Loucy (cell line): ENCODE data around the gene ADAMTSL2.

Experiments
- H2AFZ ChIP-seq: fragments of 200-600 bp; sonication (generic); 2 replicates; pipeline ENCODE4 v1.6.0; 2016; ENCODE audit warnings: antibody characterized with exemption, mild to moderate bottlenecking, low read length, moderate library complexity
- H3F3A ChIP-seq: fragments of 200-600 bp; 2 replicates; pipeline ENCODE4 v1.6.0; 2016; ENCODE audit warnings: antibody characterized with exemption, low read depth, mild to moderate bottlenecking
- H3K27me3 ChIP-seq: fragments of 200-600 bp; sonication (generic); 2 replicates; pipeline ENCODE4 v1.6.1; 2014; ENCODE audit warnings: low read length, mild to moderate bottlenecking; ENCODE audit not compliant: insufficient read depth, poor library complexity, severe bottlenecking
- H3K36me3 ChIP-seq: fragments of 200-600 bp; sonication (generic); 2 replicates; pipeline ENCODE4 v1.6.1; 2016; ENCODE audit warnings: low read length; ENCODE audit not compliant: insufficient read depth
- H3K4me1 ChIP-seq: fragments of 200-600 bp; sonication (generic); 2 replicates; pipeline ENCODE4 v1.5.1; 2014; ENCODE audit warnings: low read length, mild to moderate bottlenecking; ENCODE audit not compliant: insufficient read depth, poor library complexity, severe bottlenecking
- H3K4me2 ChIP-seq: fragments of 200-600 bp; sonication (generic); 2 replicates; pipeline ENCODE4 v1.6.0; 2014; ENCODE audit warnings: antibody characterized with exemption, low read length, low read depth, mild to moderate bottlenecking; ENCODE audit not compliant: poor library complexity, severe bottlenecking
- H3K4me3 ChIP-seq: fragments of 200-600 bp; sonication (generic); 2 replicates; pipeline ENCODE4 v1.5.1; 2014; ENCODE audit warnings: low read length, mild to moderate bottlenecking, mixed read lengths; ENCODE audit not compliant: poor library complexity, severe bottlenecking
- H3K79me2 ChIP-seq: fragments of 200-600 bp; sonication (generic); 2 replicates; pipeline ENCODE4 v1.6.1; 2014; ENCODE audit warnings: low read length; ENCODE audit not compliant: insufficient read depth
- H3K9ac ChIP-seq: fragments of 200-600 bp; sonication (generic); 2 replicates; pipeline ENCODE4 v1.6.0; 2014; ENCODE audit warnings: mild to moderate bottlenecking, low read depth, low read length, moderate library complexity; ENCODE audit not compliant: poor library complexity, severe bottlenecking
- H3K9me2 ChIP-seq: fragments of 200-600 bp; sonication (generic); replicated peaks from 2 replicates; pipeline ENCODE4 v1.6.1; 2016; ENCODE audit warnings: low read depth, low read length, mixed read lengths
- H3K9me3 ChIP-seq: fragments of 200-600 bp; sonication (generic); 2 replicates; pipeline ENCODE4 v1.6.1; 2014; ENCODE audit warnings: mild to moderate bottlenecking, antibody characterized with exemption, low read length, low read depth; ENCODE audit not compliant: insufficient read depth
- H4K20me1 ChIP-seq: fragments of 200-600 bp; sonication (generic); 2 replicates; pipeline ENCODE4 v1.6.0; 2014; ENCODE audit warnings: antibody characterized with exemption, low read length, mild to moderate bottlenecking; ENCODE audit not compliant: insufficient read depth, poor library complexity, severe bottlenecking
- CTCF ChIP-seq: fragments of 200-600 bp; sonication (generic); conservative IDR thresholded peaks from 2 replicates; pipeline ENCODE4 v1.5.1; 2014; ENCODE audit warnings: mild to moderate bottlenecking, antibody characterized with exemption, low read length
- EZH2phosphoT487 ChIP-seq: fragments of 200-600 bp; IDR thresholded peaks from 2 replicates; pipeline ENCODE4 v1.6.1; 2018; ENCODE audit warnings: antibody characterized with exemption, mild to moderate bottlenecking, moderate library complexity, borderline replicate concordance

Gene ADAMTSL2

GRCh38 chr9:133508046-133508445 is 26.5 kb upstream of the ADAMTSL2 start:
- Histone ChIP-seq H3K9ac (peak overlapping the region; percentile 66), H3K9me3 (no peaks in the 10 kb centered on the region; the same call in 1 of the 2 replicates), H3K4me3 (no peak overlapping the region), H3K4me1 (peaks cover 28% of the 10 kb centered on the region), H3K79me2 (no peaks in the 10 kb centered on the region), H3K27me3 (no peaks in the 10 kb centered on the region), H3K4me2 (peak overlapping the region; percentile 71), H3K36me3 (no peaks in the 10 kb centered on the region), H2AFZ (no peak overlapping the region), H3F3A (0 out of 2 replicates have a peak, but pooled peaks cover 5% of the 10 kb centered on the region), H4K20me1 (no peaks in the 10 kb centered on the region), H3K9me2 (no peaks in the 10 kb centered on the region)
- TF ChIP-seq EZH2phosphoT487, result no peak
- no peak for TF ChIP-seq CTCF

- Histone ChIP-seq H3K27me3 (no peaks in the 10 kb centered on the region), H3K79me2 (no peaks in the 10 kb centered on the region), H3K4me2 (peak overlapping the region; percentile 71), H3K4me3 (peak overlapping the region; percentile 59), H3K9me2 (no peaks in the 10 kb centered on the region), H4K20me1 (no peaks in the 10 kb centered on the region), H3K9me3 (no peaks in the 10 kb centered on the region), H2AFZ (peak overlapping the region; percentile 80), H3K9ac (peak overlapping the region; percentile 66), H3F3A (0 out of 2 replicates have a peak, but pooled peaks cover 5% of the 10 kb centered on the region), H3K4me1 (peaks cover 30% of the 10 kb centered on the region), H3K36me3 (no peaks in the 10 kb centered on the region)
- TF ChIP-seq CTCF, result no peak; the same call in 1 of the 2 replicates
- TF ChIP-seq EZH2phosphoT487, result no peak
Observed at GRCh38 chr9:133509179-133510083, 25.1 kb upstream of the ADAMTSL2 start.

- no peak for TF ChIP-seq CTCF
- TF ChIP-seq EZH2phosphoT487, result no peak
- H3K4me3 ChIP-seq, result no peak overlapping the region
- 0 out of 2 replicates have a peak, but pooled peaks cover 5% of the 10 kb centered on the region for H3F3A ChIP-seq
- H3K27me3 ChIP-seq, result no peaks in the 10 kb centered on the region
- H4K20me1 ChIP-seq, result no peaks in the 10 kb centered on the region
- H3K4me1 ChIP-seq, result peaks cover 39% of the 10 kb centered on the region
- no peak overlapping the region for H3K4me2 ChIP-seq
- H3K36me3 ChIP-seq, result no peaks in the 10 kb centered on the region
- no peaks in the 10 kb centered on the region for H3K9me2 ChIP-seq
- H3K9ac ChIP-seq, result no peak overlapping the region
- H3K9me3 ChIP-seq, result no peaks in the 10 kb centered on the region
- H2AFZ ChIP-seq, result no peak overlapping the region
- no peaks in the 10 kb centered on the region for H3K79me2 ChIP-seq
Observed at GRCh38 chr9:133510926-133511505, 23.5 kb upstream of the ADAMTSL2 start.
